Activated T-cell treated with anti-CD3 and anti-CD28 coated beads for 1 hour (primary cell): Measurements from ENCODE around the gene MAP4K4.
"Not testable (repeated sequence)": the region's sequence is repeated elsewhere in the genome, so short reads cannot be mapped to it uniquely, and the experiment has no call there.

Source experiments
- DNase-seq: peaks from one replicate; pipeline ENCODE4 v3.0.0-alpha.2; 2020; ENCODE audit warnings: low read depth

Gene MAP4K4

DNA sequence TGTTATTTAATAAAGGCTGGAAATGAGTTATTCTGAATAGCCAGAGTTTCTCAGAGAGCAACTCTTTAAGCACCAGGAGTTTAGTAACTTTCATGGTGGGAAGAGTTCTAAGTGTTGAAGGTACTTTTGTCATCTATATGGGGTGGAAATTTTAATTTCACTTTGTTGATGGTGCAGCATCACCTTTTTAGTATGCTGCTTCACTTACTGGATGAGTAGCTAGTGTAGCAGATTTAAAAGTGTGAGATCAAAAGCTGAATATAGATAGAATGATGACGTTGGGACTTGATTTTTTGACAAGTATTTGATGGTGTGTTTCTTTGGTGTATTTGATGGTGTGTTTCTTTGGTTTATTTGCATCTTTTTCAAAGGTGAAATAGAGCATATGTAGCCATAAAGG is 47.3 kb downstream of the MAP4K4 start:
- DNase-seq = no peak

DNA sequence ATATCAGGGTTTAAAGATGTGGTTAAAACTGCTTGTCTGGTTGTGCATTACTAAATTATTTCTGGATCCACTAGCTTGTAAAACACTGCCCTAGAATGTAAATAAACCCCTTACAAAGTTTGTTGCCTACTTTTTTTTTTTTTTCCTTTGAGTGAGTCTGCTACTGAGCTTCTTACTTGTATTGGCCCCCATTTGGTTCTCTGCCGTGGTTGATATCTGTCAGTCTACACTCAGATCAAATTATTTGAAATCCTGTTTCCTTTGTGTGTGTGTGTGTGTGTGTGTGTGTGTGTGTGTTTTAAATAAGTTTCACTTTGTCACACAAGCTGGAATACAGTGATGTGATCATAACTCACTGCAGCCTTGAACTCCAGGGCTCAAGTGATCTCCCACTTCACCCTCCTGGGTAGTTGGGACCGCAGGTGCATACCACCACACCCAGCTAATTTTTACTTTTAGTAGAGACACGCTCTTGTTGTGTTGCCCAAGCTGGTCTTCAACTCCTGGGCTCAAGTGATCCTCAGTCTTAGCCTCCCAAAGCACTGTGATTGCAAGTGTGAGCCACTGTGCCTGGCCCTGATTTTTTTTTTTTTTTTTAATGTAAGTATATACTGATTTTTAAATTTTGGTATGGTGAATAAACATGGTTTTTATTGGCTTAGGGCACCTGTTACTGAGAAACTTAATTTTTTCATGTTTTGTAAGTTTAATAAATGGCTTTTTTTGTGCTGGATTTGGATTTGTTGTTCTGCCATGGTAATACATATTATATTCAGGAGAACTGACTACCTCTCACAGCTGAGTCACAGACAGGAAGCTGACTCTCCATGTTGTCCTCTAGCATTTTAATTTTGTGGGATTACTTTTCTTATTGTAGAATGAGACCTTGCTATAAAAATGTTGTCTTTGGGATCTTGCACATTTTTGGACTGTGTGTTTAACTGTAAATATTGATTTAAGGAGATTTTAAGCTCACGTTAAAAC is 48.5 kb downstream of the MAP4K4 start:
- no peak for DNase-seq

DNA sequence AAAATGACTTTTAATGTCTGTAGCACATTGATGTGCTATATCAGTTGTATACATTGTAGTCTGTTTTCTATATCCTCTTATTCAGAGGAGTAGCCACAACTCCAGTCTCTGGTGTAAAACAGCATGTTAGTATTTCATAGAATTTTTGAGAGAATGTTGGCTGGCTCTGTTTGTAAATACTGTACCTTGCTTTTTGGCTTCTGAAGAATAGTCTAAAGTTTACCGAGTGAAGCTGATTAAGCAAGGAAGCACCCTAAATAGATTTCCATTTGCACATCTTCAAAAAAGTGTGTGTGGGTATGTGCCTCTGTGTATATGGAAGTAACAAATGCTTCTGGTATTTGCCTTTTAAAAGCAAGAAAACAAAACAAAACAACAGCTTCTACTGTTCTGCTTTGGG is 50.5 kb downstream of the MAP4K4 start:
- no peak for DNase-seq

- not testable (repeated sequence) for DNase-seq
Observed at GRCh38 chr2:101748462-101748861, 51.0 kb downstream of the MAP4K4 start.

- no peak for DNase-seq
Observed at GRCh38 chr2:101750688-101751087, 53.2 kb downstream of the MAP4K4 start.

GRCh38 chr2:101751276-101751815 is 53.8 kb downstream of the MAP4K4 start:
- no peak for DNase-seq

GRCh38 chr2:101751875-101752619 is 54.5 kb downstream of the MAP4K4 start:
- no peak for DNase-seq

DNA sequence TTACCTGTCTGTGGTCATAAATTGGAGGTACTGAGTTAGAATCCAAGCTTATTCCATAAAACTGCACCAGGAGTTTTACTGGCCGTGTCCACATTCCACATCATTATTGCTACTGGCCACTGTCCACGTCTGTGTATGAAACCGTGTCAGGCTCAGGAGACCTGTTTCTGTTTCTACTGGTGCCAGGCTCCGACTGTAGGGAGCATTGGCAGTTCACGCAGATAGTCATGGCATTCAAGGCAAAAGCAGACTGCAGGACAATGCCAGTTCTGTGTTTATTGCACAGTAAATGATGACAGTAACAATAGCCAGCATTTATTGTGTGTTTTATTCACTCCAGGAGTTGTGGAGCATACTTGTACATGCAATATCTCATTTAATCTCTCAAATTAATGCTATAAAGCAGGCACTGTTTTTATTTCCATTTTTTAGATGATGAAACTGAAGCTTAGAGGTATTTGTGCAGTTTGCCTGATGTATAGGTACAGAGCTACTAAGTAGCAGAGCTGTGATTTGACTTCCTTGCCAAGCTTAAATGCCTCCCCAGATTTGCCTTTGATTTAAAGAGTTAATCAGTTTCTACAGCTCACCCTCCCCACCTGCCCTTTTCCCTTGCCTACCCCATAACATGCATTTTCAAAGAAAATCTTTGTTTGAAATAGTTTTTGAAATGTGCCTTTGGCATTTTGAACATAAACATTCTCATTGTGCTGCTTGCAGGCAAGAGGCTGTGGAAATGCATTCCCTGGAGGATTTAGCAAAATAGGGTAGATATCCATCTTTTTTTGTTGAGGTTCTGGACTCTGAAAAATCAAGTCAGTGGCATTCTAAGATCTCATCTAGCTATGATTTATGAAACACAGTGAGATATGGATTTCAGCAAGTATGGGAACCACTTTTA is 55.5 kb downstream of the MAP4K4 start:
- DNase-seq = no peak

DNA sequence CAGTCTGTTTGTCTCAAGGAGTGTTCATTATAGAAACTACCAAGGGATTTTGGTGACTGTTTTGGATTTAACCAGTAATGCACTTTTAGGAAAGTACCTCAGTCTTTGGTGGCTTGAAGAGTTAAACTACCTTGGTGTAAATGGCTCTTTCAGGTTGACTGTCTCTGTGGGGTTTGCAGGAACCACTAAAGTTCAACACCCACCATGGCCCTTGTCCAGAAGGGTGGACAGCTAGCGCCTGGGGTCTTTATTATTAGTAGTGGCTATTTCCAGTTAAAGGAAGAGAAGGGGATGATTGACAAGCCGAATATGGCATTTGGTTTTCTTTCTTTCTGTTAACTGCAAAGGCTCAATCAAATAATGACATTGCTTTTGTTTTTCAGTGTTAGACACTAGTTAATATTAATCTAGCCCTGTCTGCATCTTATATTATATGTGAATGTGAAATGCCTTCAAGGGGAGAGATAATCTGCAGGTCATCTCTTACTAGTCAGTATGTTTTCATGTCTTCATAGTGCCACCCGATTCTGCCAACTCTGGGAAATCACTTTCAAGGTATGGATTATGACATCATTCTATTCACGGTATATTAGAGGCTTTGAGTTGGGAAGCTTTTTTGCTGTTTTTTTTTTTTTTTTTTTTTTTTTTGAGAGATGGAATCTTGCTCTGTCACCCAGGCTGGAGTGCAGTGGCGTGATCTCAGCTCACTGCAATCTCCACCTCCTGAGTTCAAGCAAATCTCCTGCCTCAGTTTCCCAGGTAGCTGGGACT is 56.4 kb downstream of the MAP4K4 start:
- no peak for DNase-seq

DNA sequence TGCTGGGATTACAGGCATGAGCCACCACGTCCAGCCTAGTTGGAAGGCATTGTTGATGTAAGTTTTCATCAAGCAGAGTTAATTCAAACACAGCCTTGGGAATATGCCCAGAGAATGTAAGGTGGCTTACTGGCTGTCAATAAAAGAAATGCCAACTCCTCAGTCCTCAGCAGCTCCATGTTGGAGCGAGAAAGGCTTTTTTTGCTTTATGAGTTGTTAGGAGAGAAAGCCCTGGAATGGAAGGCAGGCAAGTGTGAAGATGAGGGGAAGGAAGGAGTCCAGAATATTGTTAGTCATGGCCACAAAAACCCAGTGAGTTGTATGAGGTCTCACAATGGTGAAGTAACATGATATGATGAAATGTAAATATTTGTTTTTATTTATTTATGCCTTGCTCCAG is 57.1 kb downstream of the MAP4K4 start:
- no peak for DNase-seq

GRCh38 chr2:101756266-101756665 is 58.8 kb downstream of the MAP4K4 start:
- DNase-seq = no peak

GRCh38 chr2:101758001-101758400 is 60.5 kb downstream of the MAP4K4 start:
- no peak for DNase-seq

DNA sequence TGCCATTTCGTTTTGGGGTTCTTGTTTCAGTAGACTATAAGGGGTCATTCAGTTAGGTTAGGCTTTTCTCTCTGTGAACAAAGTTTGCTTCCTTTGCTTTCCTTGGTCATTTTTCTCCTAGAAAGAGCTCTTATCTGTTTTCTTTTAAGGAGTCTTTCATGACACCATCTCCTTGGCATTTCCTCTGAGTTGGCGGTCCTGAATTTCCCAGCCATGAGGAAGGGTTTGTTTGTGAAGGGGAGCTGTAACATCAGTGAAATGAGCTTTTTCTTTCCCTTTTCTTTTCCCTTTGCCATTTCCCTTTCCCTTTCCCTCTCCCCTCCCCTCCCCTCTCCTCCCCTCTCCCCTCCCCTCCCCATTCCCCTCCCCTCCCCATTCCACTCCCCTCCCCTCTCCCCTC is 61.7 kb downstream of the MAP4K4 start:
- no peak for DNase-seq

DNA sequence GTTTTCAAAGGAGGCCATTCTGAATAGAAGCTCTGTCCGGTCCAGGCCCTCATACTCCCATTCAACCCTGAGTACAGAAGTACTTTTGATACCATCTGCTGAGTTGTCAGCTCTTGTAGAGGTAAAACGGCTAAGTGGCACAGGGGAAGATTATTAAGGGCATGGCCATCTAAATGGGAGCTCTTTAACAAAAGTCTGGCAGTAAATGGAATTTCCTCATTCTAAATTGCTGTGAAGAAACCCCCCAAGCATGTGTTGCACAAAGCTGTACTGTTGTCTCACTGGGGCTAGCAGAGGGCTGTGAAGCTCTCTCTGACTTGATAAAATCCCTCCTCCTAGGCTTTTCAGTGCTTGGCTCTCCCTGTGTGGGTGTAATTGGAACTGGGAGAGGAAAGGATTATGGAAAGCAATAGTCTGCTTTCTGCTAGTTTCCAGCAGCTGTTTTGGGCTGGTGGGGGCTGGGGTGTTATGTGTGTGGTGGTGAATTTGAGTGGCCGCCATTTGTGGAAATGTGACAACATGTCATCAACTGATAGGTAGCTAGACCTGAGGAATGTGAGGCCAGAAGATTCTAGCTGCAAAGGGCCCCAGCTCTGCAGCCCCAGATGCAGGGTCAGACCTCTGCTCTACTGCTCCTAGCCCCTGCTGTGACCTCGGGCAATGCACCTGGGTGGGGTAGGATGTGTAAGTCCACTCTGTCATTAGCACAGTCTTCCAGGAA is 65.1 kb downstream of the MAP4K4 start:
- no peak for DNase-seq

DNA sequence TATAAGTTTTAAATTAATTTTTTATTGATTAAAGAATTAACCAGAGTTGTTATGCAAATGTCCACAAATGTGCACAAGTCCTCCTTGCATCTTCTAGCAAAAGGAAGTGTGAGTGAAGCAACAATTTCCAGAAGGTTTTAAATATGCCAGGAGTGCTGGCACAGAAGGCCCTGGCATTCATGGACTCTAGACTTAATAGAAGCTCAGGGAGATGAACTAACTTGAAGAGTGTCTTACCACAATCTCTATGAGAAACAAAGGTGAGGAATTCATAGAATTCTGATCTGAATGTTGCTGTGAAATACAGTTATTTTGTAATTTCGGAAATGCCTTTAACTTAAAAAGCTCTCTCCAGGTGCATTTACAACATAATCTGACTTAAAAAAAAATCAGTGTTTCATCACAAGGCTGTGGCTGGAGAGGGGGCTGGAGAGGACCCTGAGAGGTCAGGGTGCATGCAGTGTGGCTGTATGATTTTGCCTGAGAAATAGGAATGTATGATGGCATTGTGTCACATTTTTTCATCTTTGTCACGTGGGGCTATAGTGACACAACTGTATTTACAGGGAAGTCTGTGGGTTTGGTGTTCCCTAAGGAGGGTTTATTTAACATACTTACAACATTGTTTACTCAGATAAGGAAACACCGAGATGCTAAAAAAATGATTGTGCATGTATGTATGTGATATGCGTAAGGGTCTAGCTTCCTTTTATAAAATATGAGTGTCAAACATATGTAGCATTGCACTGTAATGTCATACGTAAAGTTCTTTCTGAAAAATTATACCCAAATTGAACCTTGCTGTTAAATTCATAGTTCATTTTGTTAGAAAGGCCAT is 66.2 kb downstream of the MAP4K4 start:
- no peak for DNase-seq

GRCh38 chr2:101766337-101766736 is 68.8 kb downstream of the MAP4K4 start:
- no peak for DNase-seq

DNA sequence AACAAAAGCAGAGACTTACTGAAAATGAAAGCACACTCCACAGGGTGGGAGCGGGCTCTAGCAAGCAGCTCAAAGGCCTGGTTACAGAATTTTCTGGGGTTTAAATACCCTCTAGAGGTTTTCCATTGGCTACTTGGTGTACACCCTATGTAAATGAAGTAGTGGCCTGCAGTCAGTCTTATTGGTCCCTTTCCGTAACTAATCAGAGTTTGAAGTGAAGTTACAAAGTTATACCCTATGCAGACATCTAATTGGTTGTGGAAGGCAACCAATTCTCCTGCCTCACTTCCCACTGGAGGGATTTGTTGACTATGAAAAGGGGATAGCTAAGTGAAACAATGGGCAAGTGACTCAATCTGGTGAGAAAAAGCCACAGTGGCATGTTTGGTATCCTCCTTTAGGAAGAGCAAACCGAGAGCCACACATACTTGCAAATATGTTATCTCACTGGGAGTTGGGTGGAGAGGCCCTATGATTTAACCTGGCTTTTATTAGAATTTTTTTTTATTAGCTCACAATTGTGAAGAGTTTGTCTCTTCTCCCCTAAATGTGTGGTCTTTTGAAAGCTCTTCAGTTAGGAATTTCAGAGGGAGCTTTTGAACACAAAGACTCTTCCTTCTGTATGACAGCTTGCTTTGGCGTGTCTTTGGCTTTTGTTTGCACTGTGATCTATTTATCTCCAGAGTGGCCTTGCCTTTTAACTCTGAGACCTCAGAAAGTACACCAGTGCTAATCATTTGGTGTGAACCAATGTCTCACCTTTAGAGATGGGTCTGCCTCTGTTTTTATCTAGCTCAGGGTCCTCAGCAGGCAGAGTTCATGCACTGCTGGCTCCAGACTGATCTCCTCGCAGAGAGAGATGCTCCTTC is 69.6 kb downstream of the MAP4K4 start:
- DNase-seq = no peak

DNA sequence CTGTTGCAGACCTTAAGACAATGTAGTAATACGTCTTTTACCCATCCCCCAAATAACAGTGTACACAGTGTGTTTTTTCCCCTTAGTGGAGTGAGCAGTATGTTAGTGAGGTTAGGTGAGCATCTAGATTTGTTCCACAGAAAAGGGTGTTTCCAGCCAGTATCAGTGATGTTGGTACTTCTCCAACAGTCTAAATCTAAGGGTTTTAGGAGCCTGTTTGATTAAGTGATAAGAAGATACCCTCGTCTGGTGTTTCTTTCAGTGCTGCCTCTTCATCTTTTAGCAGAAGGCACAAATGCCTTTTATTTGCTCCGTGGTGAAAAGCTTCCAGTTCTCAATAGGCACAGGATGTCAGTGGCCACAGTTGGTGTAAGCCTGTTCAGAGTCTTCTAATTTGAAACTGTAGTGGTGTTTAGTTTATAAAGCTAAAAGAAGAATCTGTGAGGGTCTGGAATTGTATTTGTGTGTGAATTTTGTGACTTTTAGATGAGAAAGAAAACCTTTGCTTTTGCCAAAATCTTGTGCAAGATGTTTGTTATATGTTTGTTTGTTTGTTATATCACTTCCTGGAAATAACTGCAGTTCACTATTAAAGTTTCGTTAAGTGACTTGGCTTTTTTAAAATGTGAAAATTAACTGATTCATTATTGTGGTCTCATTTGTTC is 71.2 kb downstream of the MAP4K4 start:
- no peak for DNase-seq
